ENCODE data around the gene C16orf92.

- TF ChIP-seq EZH2 (IDR thresholded peaks at IDR 0.05; ENCODE audit: borderline replicate concordance, insufficient read depth, low read length, poor library complexity, severe bottlenecking), result no peak
- peak; percentile 98 for TF ChIP-seq POLR2AphosphoS5 (IDR thresholded peaks at IDR 0.05)
- TF ChIP-seq, protein P1, sequence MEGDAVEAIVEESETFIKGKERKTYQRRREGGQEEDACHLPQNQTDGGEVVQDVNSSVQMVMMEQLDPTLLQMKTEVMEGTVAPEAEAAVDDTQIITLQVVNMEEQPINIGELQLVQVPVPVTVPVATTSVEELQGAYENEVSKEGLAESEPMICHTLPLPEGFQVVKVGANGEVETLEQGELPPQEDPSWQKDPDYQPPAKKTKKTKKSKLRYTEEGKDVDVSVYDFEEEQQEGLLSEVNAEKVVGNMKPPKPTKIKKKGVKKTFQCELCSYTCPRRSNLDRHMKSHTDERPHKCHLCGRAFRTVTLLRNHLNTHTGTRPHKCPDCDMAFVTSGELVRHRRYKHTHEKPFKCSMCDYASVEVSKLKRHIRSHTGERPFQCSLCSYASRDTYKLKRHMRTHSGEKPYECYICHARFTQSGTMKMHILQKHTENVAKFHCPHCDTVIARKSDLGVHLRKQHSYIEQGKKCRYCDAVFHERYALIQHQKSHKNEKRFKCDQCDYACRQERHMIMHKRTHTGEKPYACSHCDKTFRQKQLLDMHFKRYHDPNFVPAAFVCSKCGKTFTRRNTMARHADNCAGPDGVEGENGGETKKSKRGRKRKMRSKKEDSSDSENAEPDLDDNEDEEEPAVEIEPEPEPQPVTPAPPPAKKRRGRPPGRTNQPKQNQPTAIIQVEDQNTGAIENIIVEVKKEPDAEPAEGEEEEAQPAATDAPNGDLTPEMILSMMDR (IDR thresholded peaks at IDR 0.05; ENCODE audit: poor library complexity, severe bottlenecking), result no peak
- peak; percentile 41 for TF ChIP-seq SMC3 (conservative IDR thresholded peaks at IDR 0.05; ENCODE audit: poor library complexity)
- TF ChIP-seq TAF1 (IDR thresholded peaks at IDR 0.05; ENCODE audit: low read depth), result peak; percentile 83
These were observed 49.4 kb upstream of the C16orf92 start, which contains the start of gene TAOK2 for GRCh38 chr16:29973384-29974246.
